Body of pancreas (tissue), 4 donors: ENCODE measurements around the gene ATRNL1.

Experiments
- CTCF ChIP-seq, 7 experiments: fragments of 450-650 bp in 4 of 7; fragments of 200-600 bp in 3 of 7; sonication (generic) in 3 of 7; IDR thresholded peaks; one replicate each; pipeline ENCODE4 v1.5.1; 2016 to 2019; ENCODE audit warnings: antibody characterized with exemption in 7 of 7
- POLR2A ChIP-seq, 3 donors: fragments of 450-650 bp; IDR thresholded peaks; one replicate each; pipeline ENCODE4 v1.6.1; 2016; ENCODE audit warnings: antibody characterized with exemption in 3 of 3, mild to moderate bottlenecking in 2 of 3

- TF ChIP-seq CTCF (IDR thresholded peaks at IDR 0.05) (no peak), POLR2A (IDR thresholded peaks at IDR 0.05) (no peak)
These were observed 487.1 kb downstream of the ATRNL1 start for GRCh38 chr10:115580239-115580638.
